A549 (cell line): ENCODE data around the gene GCAT. TPM values are rescaled to one million over a fixed set of nuclear protein-coding genes. Genes with fewer than 3 reads are reported as not detected.

ENCODE experiments used
- ATAC-seq, 2 experiments: fragments of 200-7000 bp in 1 of 2; fragments of >200 bp in 1 of 2; cut with Nextera tagmentation in 1 of 2; cut with Tn5 transposase in 1 of 2; 3 replicates each; pipeline versions ENCODE4 v1.8.0 to v1.9.1; 2018 to 2020; ENCODE audit warnings: mild to moderate bottlenecking in 1 of 2, moderate library complexity in 1 of 2
- CTCF ChIA-PET: fragments of 300-600 bp; sonication (Branson Sonifier 250); formaldehyde crosslinking; extraction: SDS; loops from one replicate; lab custom pipeline; 2021; ENCODE audit warnings: antibody characterized with exemption, inconsistent platforms; lab: Yijun Ruan, JAX
- POLR2A ChIA-PET: fragments of 350-600 bp; formaldehyde crosslinking; extraction: SDS; loops from one replicate; lab custom pipeline; 2021; ENCODE audit warnings: antibody characterized with exemption, inconsistent platforms; lab: Yijun Ruan, JAX
- DNase-seq, 2 experiments: peaks; one replicate each; pipeline versions ENCODE4 v3.0.0 to v3.0.0-alpha.2; 2011 to 2016; ENCODE audit warnings: low read depth in 1 of 2, low spot score in 1 of 2
- FAIRE-seq: peaks from 2 replicates; lab custom pipeline; 2011; peaks lifted over from hg19 to GRCh38; lab: Jason Lieb, UNC
- H3K27ac ChIP-seq, 2 experiments: fragments of >200 bp; sonication (Bioruptor Twin); formaldehyde crosslinking; 3 replicates each; pipeline ENCODE4 v1.5.1; 2016 to 2017
- H3K4me1 ChIP-seq: fragments of >200 bp; sonication (Bioruptor Twin); formaldehyde crosslinking; 3 replicates; pipeline ENCODE4 v1.6.1; 2016
- H3K4me2 ChIP-seq: fragments of >200 bp; sonication (Bioruptor Twin); formaldehyde crosslinking; 3 replicates; pipeline ENCODE4 v1.6.1; 2016
- H3K4me3 ChIP-seq: fragments of >200 bp; sonication (Bioruptor Twin); formaldehyde crosslinking; 3 replicates; pipeline ENCODE4 v1.5.1; 2016
- H3K9me3 ChIP-seq: fragments of >200 bp; sonication (Bioruptor Twin); formaldehyde crosslinking; 3 replicates; pipeline ENCODE4 v1.6.1; 2016
- CEBPB ChIP-seq, 2 experiments: fragments of >200 bp in 1 of 2; sonication (Bioruptor Twin) in 1 of 2; formaldehyde crosslinking in 1 of 2; IDR thresholded peaks; 2 replicates each; pipeline ENCODE4 v1.6.1; 2012 to 2016
- CHD2 ChIP-seq: fragments of 150-350 bp; IDR thresholded peaks from 2 replicates; pipeline ENCODE4 v1.6.1; 2014; ENCODE audit warnings: low read length; ENCODE audit not compliant: partially characterized antibody
- CHD4 ChIP-seq: fragments of 200-600 bp; sonication (generic); IDR thresholded peaks from 2 replicates; pipeline ENCODE4 v1.6.1; 2016; ENCODE audit warnings: antibody characterized with exemption, mild to moderate bottlenecking, borderline replicate concordance
- EHF ChIP-seq: fragments of 250-450 bp; sonication (Bioruptor Pico); IDR thresholded peaks from 2 replicates; pipeline ENCODE4 v1.5.0; 2020; ENCODE audit warnings: mild to moderate bottlenecking
- EHMT2 ChIP-seq: fragments of 200-600 bp; sonication (generic); IDR thresholded peaks from 2 replicates; pipeline ENCODE4 v1.6.1; 2016; ENCODE audit warnings: antibody characterized with exemption, low read depth, mild to moderate bottlenecking, moderate library complexity
- ESRRA ChIP-seq: fragments of 150-350 bp; IDR thresholded peaks from 2 replicates; pipeline ENCODE4 v1.6.1; 2014; ENCODE audit warnings: mild to moderate bottlenecking, low read length, borderline replicate concordance
- FOXS1 ChIP-seq: fragments of 250-450 bp; sonication (Bioruptor Pico); IDR thresholded peaks from 2 replicates; pipeline ENCODE4 v1.5.0; 2020; ENCODE audit warnings: mild to moderate bottlenecking, moderate library complexity
- HOXB5 ChIP-seq: fragments of 250-450 bp; sonication (Bioruptor Pico); IDR thresholded peaks from 2 replicates; pipeline ENCODE4 v1.5.0; 2020; ENCODE audit warnings: mild to moderate bottlenecking, moderate library complexity
- KDM1A ChIP-seq: fragments of 200-600 bp; sonication (generic); IDR thresholded peaks from 2 replicates; pipeline ENCODE4 v1.6.1; 2016; ENCODE audit warnings: low read depth, mild to moderate bottlenecking
- MAZ ChIP-seq: fragments of 150-350 bp; IDR thresholded peaks from 2 replicates; pipeline ENCODE4 v1.6.1; 2014; ENCODE audit warnings: antibody characterized with exemption, low read depth, low read length, borderline replicate concordance
- MYC ChIP-seq: IDR thresholded peaks from 2 replicates; pipeline ENCODE4 v1.6.1; 2012; ENCODE audit warnings: mild to moderate bottlenecking, inconsistent platforms, low read length, improper control_type of control experiment, borderline replicate concordance
- NFE2L2 ChIP-seq: fragments of 150-350 bp; conservative IDR thresholded peaks from 2 replicates; pipeline ENCODE4 v1.6.1; 2014; ENCODE audit warnings: low read length
- NPAS2 ChIP-seq: fragments of 250-450 bp; sonication (Bioruptor Pico); IDR thresholded peaks from 2 replicates; pipeline ENCODE4 v1.8.0; 2022; ENCODE audit warnings: mild to moderate bottlenecking, moderate library complexity, borderline replicate concordance
- PHF8 ChIP-seq: fragments of 200-600 bp; sonication (generic); IDR thresholded peaks from 2 replicates; pipeline ENCODE4 v1.6.1; 2016; ENCODE audit warnings: low read depth, mild to moderate bottlenecking, antibody characterized with exemption, moderate library complexity, borderline replicate concordance
- RCOR1 ChIP-seq: fragments of 150-350 bp; IDR thresholded peaks from 2 replicates; pipeline ENCODE4 v1.6.1; 2014; ENCODE audit warnings: antibody characterized with exemption, low read length, low read depth
- RFX5 ChIP-seq: fragments of 450-650 bp; IDR thresholded peaks from 2 replicates; pipeline ENCODE4 v1.7.1; 2014; ENCODE audit warnings: antibody characterized with exemption, mild to moderate bottlenecking, moderate library complexity
- SMC3 ChIP-seq: fragments of >200 bp; sonication (Bioruptor Twin); formaldehyde crosslinking; IDR thresholded peaks from 3 replicates; pipeline ENCODE4 v1.6.1; 2018; ENCODE audit warnings: inconsistent platforms
- ZC3H11A ChIP-seq: fragments of 450-650 bp; IDR thresholded peaks from 2 replicates; pipeline ENCODE4 v1.6.1; 2014; ENCODE audit warnings: antibody characterized with exemption, mild to moderate bottlenecking
- ZFP36 ChIP-seq: fragments of 450-650 bp; IDR thresholded peaks from 2 replicates; pipeline ENCODE4 v1.6.1; 2014; ENCODE audit warnings: borderline replicate concordance; ENCODE audit not compliant: partially characterized antibody
- ZNF302 ChIP-seq: fragments of 250-450 bp; sonication (Bioruptor Pico); IDR thresholded peaks from 2 replicates; pipeline ENCODE4 v1.9.0; 2021; ENCODE audit warnings: inconsistent platforms, mild to moderate bottlenecking, moderate library complexity
- WGBS: methylation state at CpG from one replicate; pipeline ENCODE4 v1.1.6; 2017; ENCODE audit errors: missing lambda C conversion rate; 5-methylcytosine and 5-hydroxymethylcytosine counted together
- polyA plus RNA-seq, 4 experiments: library from polyadenylated mRNA; depleted of rRNA in 3 of 4; stranded (reverse); fragments of >200 nt; fragmentation: RNase III in 1 of 4; extraction: RNeasy Plus Mini Kit Qiagen cat#74134 plus additional on column Dnase treatment in 1 of 4; gene quantifications; 2 replicates in 3 of 4; 3 replicates in 1 of 4; pipeline ENCODE4 v1.2.3, GENCODE V29; 2011 to 2017
- TF ChIP-seq, protein P1 (sequence below): IDR thresholded peaks from 2 replicates; pipeline ENCODE4 v1.6.1; 2012
- TF ChIP-seq, protein P2 (sequence below): fragments of 150-350 bp; IDR thresholded peaks from 2 replicates; pipeline ENCODE4 v1.6.1; 2014; ENCODE audit warnings: low read depth, mild to moderate bottlenecking, low read length
- TF ChIP-seq, protein P3 (sequence below): fragments of 250-450 bp; sonication (Bioruptor Pico); IDR thresholded peaks from 2 replicates; pipeline ENCODE4 v1.5.0; 2021; ENCODE audit warnings: mild to moderate bottlenecking, moderate library complexity, borderline replicate concordance
- TF ChIP-seq, protein P4 (sequence below): fragments of >200 bp; sonication (Bioruptor Twin); formaldehyde crosslinking; IDR thresholded peaks from 2 replicates; pipeline ENCODE4 v1.6.1; 2016
- TF ChIP-seq, protein P5 (sequence below): fragments of 450-650 bp; IDR thresholded peaks from 2 replicates; pipeline ENCODE4 v1.6.1; 2014; ENCODE audit warnings: antibody characterized with exemption
- TF ChIP-seq, protein P6 (sequence below): IDR thresholded peaks from 2 replicates; pipeline ENCODE4 v1.6.1; 2012
- TF ChIP-seq, protein P7 (sequence below): fragments of 250-450 bp; sonication (Bioruptor Pico); IDR thresholded peaks from 2 replicates; pipeline ENCODE4 v1.5.0; 2020; ENCODE audit warnings: low read depth, mild to moderate bottlenecking, moderate library complexity

Gene GCAT
- polyA plus RNA-seq, 2 of the 4 experiments (the other 2 are of a cell fraction) = 1.2 to 2.1 TPM

DNA sequence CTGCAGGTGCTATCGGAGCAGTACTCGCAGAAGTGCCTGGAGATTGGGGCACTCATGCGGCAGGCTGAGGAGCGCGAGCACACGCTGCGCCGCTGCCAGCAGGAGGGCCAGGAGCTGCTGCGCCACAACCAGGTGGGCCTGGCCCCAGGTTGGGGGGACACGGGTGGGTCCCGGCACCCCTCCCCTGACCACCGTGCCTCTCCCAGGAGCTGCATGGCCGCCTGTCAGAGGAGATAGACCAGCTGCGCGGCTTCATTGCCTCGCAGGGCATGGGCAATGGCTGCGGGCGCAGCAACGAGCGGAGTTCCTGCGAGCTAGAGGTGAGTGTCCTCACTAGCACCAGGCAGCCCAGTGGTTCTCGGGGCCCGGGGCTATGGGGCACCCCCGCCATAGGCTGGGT, 38.7 kb upstream of the GCAT start:
- no peak for FAIRE-seq
- H3K27ac ChIP-seq = no peak overlapping the region
- TF ChIP-seq, protein P1, sequence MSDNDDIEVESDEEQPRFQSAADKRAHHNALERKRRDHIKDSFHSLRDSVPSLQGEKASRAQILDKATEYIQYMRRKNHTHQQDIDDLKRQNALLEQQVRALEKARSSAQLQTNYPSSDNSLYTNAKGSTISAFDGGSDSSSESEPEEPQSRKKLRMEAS = no peak
- TF ChIP-seq CHD2 (no peak), MAZ (no peak), CEBPB (IDR thresholded peaks at IDR 0.05) (no peak), EHF (no peak), EHMT2 (no peak), KDM1A (no peak), ESRRA (no peak), PHF8 (no peak), NFE2L2 (no peak)
- TF ChIP-seq, protein P2, sequence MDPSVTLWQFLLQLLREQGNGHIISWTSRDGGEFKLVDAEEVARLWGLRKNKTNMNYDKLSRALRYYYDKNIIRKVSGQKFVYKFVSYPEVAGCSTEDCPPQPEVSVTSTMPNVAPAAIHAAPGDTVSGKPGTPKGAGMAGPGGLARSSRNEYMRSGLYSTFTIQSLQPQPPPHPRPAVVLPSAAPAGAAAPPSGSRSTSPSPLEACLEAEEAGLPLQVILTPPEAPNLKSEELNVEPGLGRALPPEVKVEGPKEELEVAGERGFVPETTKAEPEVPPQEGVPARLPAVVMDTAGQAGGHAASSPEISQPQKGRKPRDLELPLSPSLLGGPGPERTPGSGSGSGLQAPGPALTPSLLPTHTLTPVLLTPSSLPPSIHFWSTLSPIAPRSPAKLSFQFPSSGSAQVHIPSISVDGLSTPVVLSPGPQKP = no peak
- TF ChIP-seq, protein P3, sequence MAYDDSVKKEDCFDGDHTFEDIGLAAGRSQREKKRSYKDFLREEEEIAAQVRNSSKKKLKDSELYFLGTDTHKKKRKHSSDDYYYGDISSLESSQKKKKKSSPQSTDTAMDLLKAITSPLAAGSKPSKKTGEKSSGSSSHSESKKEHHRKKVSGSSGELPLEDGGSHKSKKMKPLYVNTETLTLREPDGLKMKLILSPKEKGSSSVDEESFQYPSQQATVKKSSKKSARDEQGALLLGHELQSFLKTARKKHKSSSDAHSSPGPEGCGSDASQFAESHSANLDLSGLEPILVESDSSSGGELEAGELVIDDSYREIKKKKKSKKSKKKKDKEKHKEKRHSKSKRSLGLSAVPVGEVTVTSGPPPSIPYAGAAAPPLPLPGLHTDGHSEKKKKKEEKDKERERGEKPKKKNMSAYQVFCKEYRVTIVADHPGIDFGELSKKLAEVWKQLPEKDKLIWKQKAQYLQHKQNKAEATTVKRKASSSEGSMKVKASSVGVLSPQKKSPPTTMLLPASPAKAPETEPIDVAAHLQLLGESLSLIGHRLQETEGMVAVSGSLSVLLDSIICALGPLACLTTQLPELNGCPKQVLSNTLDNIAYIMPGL (CRISPR knock-in tag) = no peak
- TF ChIP-seq, all 56 proteins: peak for 0
- Histone ChIP-seq H3K4me2 (no peak overlapping the region), H3K4me3 (no peak overlapping the region), H3K9me3 (no peaks in the 10 kb centered on the region), H3K4me1 (no peaks in the 10 kb centered on the region)
- WGBS = 97% methylated on average over 12 of the region's 24 CpGs
- ChIA-PET CTCF (interaction anchor here (0.5 to 1.8 kb wide), 5 partner anchors 12 to 146 kb away, joined by 3 to 7 read pairs (median 3); no protein-coding TSS in a partner anchor), POLR2A (no interaction called here)
- ATAC-seq = no peak
- no peak for DNase-seq

DNA sequence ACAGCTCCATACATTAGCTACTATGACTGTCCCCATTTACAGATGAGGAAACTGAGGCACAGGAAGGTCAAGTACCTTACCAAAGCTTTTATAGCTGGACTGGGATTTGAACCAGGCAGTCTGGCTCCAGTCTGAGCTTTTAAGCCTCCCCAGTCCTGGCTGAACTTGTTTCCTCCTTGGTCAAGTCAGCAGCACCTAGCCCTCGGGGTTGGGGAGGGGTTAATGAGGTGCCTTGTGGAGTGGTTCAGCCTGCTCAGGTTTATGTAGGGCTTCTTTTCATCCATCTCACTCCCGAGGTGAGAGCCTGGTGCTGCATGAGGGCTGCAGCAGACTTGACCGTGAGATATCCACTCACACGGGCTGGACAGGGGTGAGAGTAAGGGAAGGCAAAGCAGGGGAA, 36.7 kb upstream of the GCAT start:
- ATAC-seq = no peak
- H3K4me3 ChIP-seq = no peak overlapping the region
- no peak for DNase-seq
- WGBS = 100% methylated on average over 2 of the region's 4 CpGs
- FAIRE-seq = no peak
- no peak overlapping the region for H3K27ac ChIP-seq
- H3K9me3 ChIP-seq = no peaks in the 10 kb centered on the region
- ChIA-PET POLR2A (no interaction called here), CTCF (interaction anchor here (1.0 to 1.6 kb wide), 3 partner anchors 8 to 12 kb away, joined by 3 to 4 read pairs (median 4); no protein-coding TSS in a partner anchor)
- H3K4me1 ChIP-seq = no peaks in the 10 kb centered on the region
- TF ChIP-seq, protein P4, sequence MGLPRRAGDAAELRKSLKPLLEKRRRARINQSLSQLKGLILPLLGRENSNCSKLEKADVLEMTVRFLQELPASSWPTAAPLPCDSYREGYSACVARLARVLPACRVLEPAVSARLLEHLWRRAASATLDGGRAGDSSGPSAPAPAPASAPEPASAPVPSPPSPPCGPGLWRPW = no peak
- TF ChIP-seq HOXB5 (no peak), NPAS2 (CRISPR knock-in tag) (no peak)
- no peak overlapping the region for H3K4me2 ChIP-seq

DNA sequence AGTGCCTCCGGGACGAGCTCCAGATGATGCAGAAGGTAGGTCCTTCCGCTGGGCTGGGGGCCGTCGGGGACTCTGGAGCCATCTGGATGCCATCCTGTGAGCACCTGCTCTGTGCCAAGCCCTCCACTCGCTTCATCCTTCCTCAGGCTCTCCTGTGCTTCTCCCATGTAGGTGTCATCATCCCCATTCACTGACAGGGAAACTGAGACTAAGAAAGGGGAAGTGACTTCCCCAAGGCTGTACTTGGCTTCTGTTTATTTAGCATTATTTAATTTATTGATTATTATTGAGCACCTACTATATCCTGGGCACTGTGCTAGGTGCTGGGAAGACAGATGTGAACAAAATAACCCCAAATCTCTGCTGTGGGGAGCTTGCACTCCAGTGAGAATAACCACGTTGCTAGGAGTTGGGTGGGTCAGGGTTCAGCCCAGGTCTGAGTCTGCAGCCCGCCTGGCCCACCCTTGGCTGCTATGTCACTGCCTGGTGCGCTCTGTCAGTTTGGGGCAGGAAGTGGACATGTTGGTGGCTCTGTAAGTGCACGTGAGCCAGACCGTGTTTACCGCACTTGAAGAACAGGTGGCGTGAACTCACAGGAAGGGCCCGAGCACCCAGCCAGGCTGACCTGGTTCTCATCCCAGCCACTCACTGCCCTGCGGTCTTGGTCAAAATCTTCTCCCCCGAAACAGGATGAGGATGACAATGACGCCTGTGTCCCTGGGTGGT, 35.9 kb upstream of the GCAT start:
- POLR2A ChIA-PET = no interaction called here
- TF ChIP-seq ZNF302 (CRISPR knock-in tag) (no peak), ZFP36 (no peak), FOXS1 (no peak), RFX5 (no peak), ZC3H11A (no peak), NPAS2 (CRISPR knock-in tag) (no peak), CHD4 (no peak), RCOR1 (no peak), CHD2 (no peak), SMC3 (no peak), MYC (no peak), NFE2L2 (no peak)
- TF ChIP-seq, protein P5, sequence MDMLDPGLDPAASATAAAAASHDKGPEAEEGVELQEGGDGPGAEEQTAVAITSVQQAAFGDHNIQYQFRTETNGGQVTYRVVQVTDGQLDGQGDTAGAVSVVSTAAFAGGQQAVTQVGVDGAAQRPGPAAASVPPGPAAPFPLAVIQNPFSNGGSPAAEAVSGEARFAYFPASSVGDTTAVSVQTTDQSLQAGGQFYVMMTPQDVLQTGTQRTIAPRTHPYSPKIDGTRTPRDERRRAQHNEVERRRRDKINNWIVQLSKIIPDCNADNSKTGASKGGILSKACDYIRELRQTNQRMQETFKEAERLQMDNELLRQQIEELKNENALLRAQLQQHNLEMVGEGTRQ = no peak
- TF ChIP-seq, protein P6, sequence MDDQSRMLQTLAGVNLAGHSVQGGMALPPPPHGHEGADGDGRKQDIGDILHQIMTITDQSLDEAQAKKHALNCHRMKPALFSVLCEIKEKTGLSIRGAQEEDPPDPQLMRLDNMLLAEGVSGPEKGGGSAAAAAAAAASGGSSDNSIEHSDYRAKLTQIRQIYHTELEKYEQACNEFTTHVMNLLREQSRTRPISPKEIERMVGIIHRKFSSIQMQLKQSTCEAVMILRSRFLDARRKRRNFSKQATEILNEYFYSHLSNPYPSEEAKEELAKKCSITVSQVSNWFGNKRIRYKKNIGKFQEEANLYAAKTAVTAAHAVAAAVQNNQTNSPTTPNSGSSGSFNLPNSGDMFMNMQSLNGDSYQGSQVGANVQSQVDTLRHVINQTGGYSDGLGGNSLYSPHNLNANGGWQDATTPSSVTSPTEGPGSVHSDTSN = no peak
- TF ChIP-seq, protein P7, sequence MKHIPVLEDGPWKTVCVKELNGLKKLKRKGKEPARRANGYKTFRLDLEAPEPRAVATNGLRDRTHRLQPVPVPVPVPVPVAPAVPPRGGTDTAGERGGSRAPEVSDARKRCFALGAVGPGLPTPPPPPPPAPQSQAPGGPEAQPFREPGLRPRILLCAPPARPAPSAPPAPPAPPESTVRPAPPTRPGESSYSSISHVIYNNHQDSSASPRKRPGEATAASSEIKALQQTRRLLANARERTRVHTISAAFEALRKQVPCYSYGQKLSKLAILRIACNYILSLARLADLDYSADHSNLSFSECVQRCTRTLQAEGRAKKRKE (CRISPR knock-in tag) = no peak

More for the DNA sequence above, 35.9 kb upstream of the GCAT start:
- Histone ChIP-seq H3K4me2 (no peak overlapping the region), H3K4me3 (no peak overlapping the region), H3K4me1 (peaks cover 6% of the 10 kb centered on the region; the same call in 2 of the 3 replicates), H3K9me3 (no peaks in the 10 kb centered on the region), H3K27ac (no peak overlapping the region)
- FAIRE-seq = no peak
- no peak for DNase-seq
- 95% methylated on average over 16 of the region's 17 CpGs for WGBS
- CTCF ChIA-PET = interaction anchor here (1.0 to 2.6 kb wide), 5 partner anchors 9 to 148 kb away, joined by 3 to 9 read pairs (median 4); no protein-coding TSS in a partner anchor
- ATAC-seq = no peak
